CD4-positive, CD25-positive, alpha-beta regulatory T cell (primary cell): ENCODE results near the gene OR2T8. TPM values are rescaled to one million over a fixed set of nuclear protein-coding genes. Genes with fewer than 3 reads are reported as not detected.
"Not testable (repeated sequence)": the region's sequence is repeated elsewhere in the genome, so short reads cannot be mapped to it uniquely, and the experiment has no call there.

Experiments
- ATAC-seq, 2 donors: fragments of 150-1000 bp; cut with Tn5 transposase; one replicate each; pipeline ENCODE4 v1.10.0; 2021; ENCODE audit warnings: low read depth in 2 of 2, moderate number of reproducible peaks in 2 of 2, moderate library complexity in 1 of 2
- DNase-seq, 3 donors: peaks; one replicate each; pipeline versions ENCODE4 v3.0.0 to v3.0.0-alpha.2; 2012 to 2022; ENCODE audit warnings: mixed read lengths in 1 of 3
- H3K27ac ChIP-seq: one replicate; pipeline ENCODE4 v1.7.0; 2013; ENCODE audit warnings: mild to moderate bottlenecking, low read length; ENCODE audit not compliant: insufficient read depth, poor library complexity, severe bottlenecking
- H3K27me3 ChIP-seq: one replicate; pipeline ENCODE4 v1.7.0; 2013; ENCODE audit warnings: low read length; ENCODE audit not compliant: control insufficient read depth, insufficient read depth
- H3K36me3 ChIP-seq: one replicate; pipeline ENCODE4 v1.7.0; 2013; ENCODE audit warnings: mild to moderate bottlenecking, low read length, moderate library complexity; ENCODE audit not compliant: control insufficient read depth, insufficient read depth
- H3K4me1 ChIP-seq: 2 replicates; pipeline ENCODE4 v1.7.0; 2013; ENCODE audit warnings: mild to moderate bottlenecking, low read length; ENCODE audit not compliant: insufficient read depth, control insufficient read depth, poor library complexity, severe bottlenecking
- H3K4me3 ChIP-seq: one replicate; pipeline ENCODE4 v1.7.0; 2013; ENCODE audit warnings: low read depth, mild to moderate bottlenecking, low read length, moderate library complexity
- H3K9me3 ChIP-seq, 2 experiments: 1 replicate in 1 of 2; 2 replicates in 1 of 2; pipeline ENCODE4 v1.7.0; 2013; ENCODE audit warnings: low read length in 2 of 2, mild to moderate bottlenecking in 1 of 2, moderate library complexity in 1 of 2; ENCODE audit not compliant: control insufficient read depth in 2 of 2
- H3K27ac Mint-ChIP-seq, 3 donors: one replicate each; pipeline ENCODE4 v1.8.0; 2020 to 2022; ENCODE audit warnings: mild to moderate bottlenecking in 3 of 3, mixed read lengths in 3 of 3, moderate library complexity in 2 of 3
- H3K27me3 Mint-ChIP-seq: one replicate; pipeline ENCODE4 v1.8.0; 2022; ENCODE audit warnings: mild to moderate bottlenecking, mixed read lengths
- H3K36me3 Mint-ChIP-seq: one replicate; pipeline ENCODE4 v1.8.0; 2020; ENCODE audit warnings: mixed read lengths
- H3K4me1 Mint-ChIP-seq, 4 donors: one replicate each; pipeline ENCODE4 v1.8.0; 2020 to 2022; ENCODE audit warnings: mixed read lengths in 4 of 4, mild to moderate bottlenecking in 1 of 4
- H3K4me3 Mint-ChIP-seq, 4 donors: one replicate each; pipeline ENCODE4 v1.8.0; 2020 to 2022; ENCODE audit warnings: mild to moderate bottlenecking in 4 of 4, mixed read lengths in 4 of 4, moderate library complexity in 3 of 4
- H3K9me3 Mint-ChIP-seq, 7 donors: one replicate each; pipeline ENCODE4 v1.8.0; 2020 to 2022; ENCODE audit warnings: mixed read lengths in 7 of 7, mild to moderate bottlenecking in 3 of 7, moderate library complexity in 2 of 7
- polyA plus RNA-seq, 4 donors: library from polyadenylated mRNA; unstranded; fragments of 300-500 nt; fragmentation: Illumina TruSeq; gene quantifications; one replicate each; pipeline ENCODE4 v1.2.3, GENCODE V29; 2021
- total RNA-seq: library from RNA; stranded (reverse); gene quantifications from one replicate; pipeline ENCODE4 v1.2.3, GENCODE V29; 2022

The OR2T8 gene
- total and polyA plus RNA-seq, 5 donors from 2014 or later = not detected

DNA sequence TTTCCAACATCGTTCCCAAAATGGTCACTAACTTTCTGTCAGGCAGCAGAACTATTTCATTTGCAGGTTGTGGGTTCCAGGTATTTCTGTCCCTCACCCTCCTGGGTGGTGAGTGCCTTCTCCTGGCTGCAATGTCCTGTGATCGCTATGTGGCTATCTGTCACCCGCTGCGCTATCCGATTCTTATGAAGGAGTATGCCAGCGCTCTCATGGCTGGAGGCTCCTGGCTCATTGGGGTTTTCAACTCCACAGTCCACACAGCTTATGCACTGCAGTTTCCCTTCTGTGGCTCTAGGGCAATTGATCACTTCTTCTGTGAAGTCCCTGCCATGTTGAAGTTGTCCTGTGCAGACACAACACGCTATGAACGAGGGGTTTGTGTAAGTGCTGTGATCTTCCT, 13.9 kb downstream of the OR2T8 start:
- Mint-ChIP-seq H3K36me3 (no peaks in the 10 kb centered on the region), H3K4me3 (no peak overlapping the region), H3K4me1 (peaks cover 0 to 3% (median 0%) of the 10 kb centered on the region in 4 donors), H3K9me3 (peaks cover 0 to 7% (median 2%) of the 10 kb centered on the region in 7 donors), H3K27ac (no peak overlapping the region), H3K27me3 (no peaks in the 10 kb centered on the region)
- no peak for DNase-seq
- H3K27ac ChIP-seq = no peak overlapping the region
- peaks cover 5% of the 10 kb centered on the region for H3K4me1 ChIP-seq
- H3K4me3 ChIP-seq = no peak overlapping the region
- H3K9me3 ChIP-seq = no peaks in the 10 kb centered on the region
- no peaks in the 10 kb centered on the region for H3K27me3 ChIP-seq
- ATAC-seq = no peak
- H3K36me3 ChIP-seq = no peaks in the 10 kb centered on the region

GRCh38 chr1:247935781-247936180, 15.7 kb downstream of the OR2T8 start:
- H3K9me3 ChIP-seq = no peaks in the 10 kb centered on the region
- Mint-ChIP-seq H3K9me3 (peaks cover 0 to 7% (median 2%) of the 10 kb centered on the region in 7 donors), H3K4me3 (no peak overlapping the region), H3K27ac (no peak overlapping the region), H3K4me1 (peaks cover 0 to 3% (median 0%) of the 10 kb centered on the region in 4 donors), H3K27me3 (no peaks in the 10 kb centered on the region), H3K36me3 (no peaks in the 10 kb centered on the region)
- H3K27me3 ChIP-seq = no peaks in the 10 kb centered on the region
- ATAC-seq = no peak
- H3K27ac ChIP-seq = no peak overlapping the region
- peaks cover 5% of the 10 kb centered on the region for H3K4me1 ChIP-seq
- no peaks in the 10 kb centered on the region for H3K36me3 ChIP-seq
- no peak overlapping the region for H3K4me3 ChIP-seq
- DNase-seq = no peak

GRCh38 chr1:247936415-247936814, 16.4 kb downstream of the OR2T8 start:
- Mint-ChIP-seq H3K4me1 (peaks cover 0 to 3% (median 0%) of the 10 kb centered on the region in 4 donors), H3K36me3 (no peaks in the 10 kb centered on the region), H3K4me3 (peak overlapping the region in 1 of 4 donors; percentile 48), H3K9me3 (peaks cover 0 to 10% (median 2%) of the 10 kb centered on the region in 7 donors), H3K27ac (no peak overlapping the region), H3K27me3 (no peaks in the 10 kb centered on the region)
- peaks cover 5% of the 10 kb centered on the region for H3K4me1 ChIP-seq
- no peaks in the 10 kb centered on the region for H3K36me3 ChIP-seq
- ATAC-seq (no peak), DNase-seq (no peak)
- no peak overlapping the region for H3K27ac ChIP-seq
- H3K27me3 ChIP-seq = no peaks in the 10 kb centered on the region
- no peak overlapping the region for H3K4me3 ChIP-seq
- no peaks in the 10 kb centered on the region for H3K9me3 ChIP-seq

DNA sequence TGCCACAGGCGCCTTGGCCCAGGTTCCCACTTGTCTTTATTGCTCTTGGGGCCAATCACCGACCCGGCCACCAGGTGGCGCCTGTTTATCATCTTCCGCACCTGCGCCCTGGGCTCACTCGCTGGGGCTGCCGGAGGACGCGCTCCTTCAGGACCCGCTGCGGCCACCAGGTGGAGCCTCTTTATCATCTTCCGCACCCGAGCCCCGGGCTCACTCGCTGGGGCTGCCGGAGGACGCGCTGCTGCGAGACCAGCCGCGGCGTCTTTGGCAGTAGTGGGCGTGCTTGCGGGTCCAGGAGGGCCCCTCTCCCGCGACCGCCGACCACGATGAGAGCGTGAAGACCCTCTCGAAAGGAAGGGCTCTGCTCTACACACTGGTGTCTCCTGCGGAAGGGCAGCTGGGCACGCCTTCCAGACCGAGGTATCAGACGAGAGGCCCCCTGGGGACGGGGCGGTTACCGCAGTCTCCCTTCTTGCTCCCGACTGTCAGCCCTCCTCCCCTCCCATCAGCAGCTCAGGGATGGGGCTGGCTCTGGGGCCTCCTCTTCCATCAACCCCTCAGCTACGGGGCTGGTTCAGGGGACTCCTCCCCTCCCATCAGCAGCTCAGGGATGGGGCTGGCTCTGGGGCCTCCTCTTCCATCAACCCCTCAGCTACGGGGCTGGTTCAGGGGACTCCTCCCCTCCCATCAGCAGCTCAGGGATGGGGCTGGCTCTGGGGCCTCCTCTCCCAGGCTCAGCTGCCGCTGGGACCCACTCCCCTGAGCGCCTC, 17.1 kb downstream of the OR2T8 start:
- H3K27me3 Mint-ChIP-seq, H3K27ac Mint-ChIP-seq, H3K4me1 Mint-ChIP-seq, H3K27ac ChIP-seq, H3K27me3 ChIP-seq, H3K36me3 Mint-ChIP-seq, H3K4me1 ChIP-seq, H3K4me3 ChIP-seq, H3K9me3 ChIP-seq, H3K36me3 ChIP-seq: not testable (repeated sequence)
- peaks cover 0 to 12% (median 3%) of the 10 kb centered on the region in 7 donors for H3K9me3 Mint-ChIP-seq
- H3K4me3 Mint-ChIP-seq = peak overlapping the region; percentile 35 to 88 (median 66)
- DNase-seq = peak; percentile 56 to 87 (median 76)
- ATAC-seq = peak; percentile 53 to 93

- Mint-ChIP-seq H3K27me3 (no peaks in the 10 kb centered on the region), H3K9me3 (peaks cover 0 to 11% (median 2%) of the 10 kb centered on the region in 7 donors), H3K36me3 (no peaks in the 10 kb centered on the region), H3K27ac (no peak overlapping the region), H3K4me3 (no peak overlapping the region), H3K4me1 (no peaks in the 10 kb centered on the region)
- Histone ChIP-seq H3K27me3 (no peaks in the 10 kb centered on the region), H3K4me1 (no peaks in the 10 kb centered on the region), H3K9me3 (no peaks in the 10 kb centered on the region), H3K27ac (no peak overlapping the region), H3K36me3 (no peaks in the 10 kb centered on the region), H3K4me3 (no peak overlapping the region)
- ATAC-seq (no peak), DNase-seq (no peak)
Observed at GRCh38 chr1:247942624-247943023, 22.6 kb downstream of the OR2T8 start.

GRCh38 chr1:247948558-247948957, 28.5 kb downstream of the OR2T8 start, which contains the start of gene OR2L8:
Gene OR2L8, plus strand, starts transcription at chr1:247948858. Its CDS starts 0 bp downstream, at chr1:247948858.
- H3K36me3 Mint-ChIP-seq = no peaks in the 10 kb centered on the region
- Histone ChIP-seq H3K4me3 (no peak within 1 kb of the TSS), H3K36me3 (no peaks in the 10 kb centered on the region), H3K4me1 (no peaks in the 10 kb centered on the region), H3K27me3 (no peaks in the 10 kb centered on the region), H3K27ac (no peak within 1 kb of the TSS), H3K9me3 (no peaks in the 10 kb centered on the region)
- DNase-seq (no peak), ATAC-seq (no peak)
- no peak within 1 kb of the TSS for H3K27ac Mint-ChIP-seq
- H3K4me1 Mint-ChIP-seq = no peaks in the 10 kb centered on the region
- no peaks in the 10 kb centered on the region for H3K27me3 Mint-ChIP-seq
- H3K4me3 Mint-ChIP-seq = no peak within 1 kb of the TSS
- peaks cover 0 to 17% (median 4%) of the 10 kb centered on the region in 7 donors for H3K9me3 Mint-ChIP-seq

- no peaks in the 10 kb centered on the region for H3K4me1 Mint-ChIP-seq
- DNase-seq = no peak
- H3K27ac Mint-ChIP-seq = no peak overlapping the region
- ATAC-seq = no peak
- H3K27me3 Mint-ChIP-seq = no peaks in the 10 kb centered on the region
- Histone ChIP-seq H3K27ac (no peak overlapping the region), H3K36me3 (no peaks in the 10 kb centered on the region), H3K4me3 (no peak overlapping the region), H3K4me1 (no peaks in the 10 kb centered on the region), H3K27me3 (no peaks in the 10 kb centered on the region), H3K9me3 (no peaks in the 10 kb centered on the region)
- no peaks in the 10 kb centered on the region for H3K36me3 Mint-ChIP-seq
- H3K4me3 Mint-ChIP-seq = no peak overlapping the region
- peaks cover 0 to 16% (median 5%) of the 10 kb centered on the region in 7 donors for H3K9me3 Mint-ChIP-seq
Observed at GRCh38 chr1:247953408-247953807, 33.4 kb downstream of the OR2T8 start.

- peaks cover 0 to 15% (median 5%) of the 10 kb centered on the region in 7 donors for H3K9me3 Mint-ChIP-seq
- no peak overlapping the region for H3K27ac Mint-ChIP-seq
- no peaks in the 10 kb centered on the region for H3K4me1 Mint-ChIP-seq
- no peaks in the 10 kb centered on the region for H3K27me3 Mint-ChIP-seq
- Histone ChIP-seq H3K27me3 (no peaks in the 10 kb centered on the region), H3K36me3 (no peaks in the 10 kb centered on the region), H3K4me3 (no peak overlapping the region), H3K9me3 (no peaks in the 10 kb centered on the region), H3K27ac (no peak overlapping the region), H3K4me1 (no peaks in the 10 kb centered on the region)
- ATAC-seq = no peak
- H3K4me3 Mint-ChIP-seq = no peak overlapping the region
- H3K36me3 Mint-ChIP-seq = no peaks in the 10 kb centered on the region
- no peak for DNase-seq
Observed at GRCh38 chr1:247961791-247962190, 41.7 kb downstream of the OR2T8 start.
